Measurements from ENCODE around the gene ARMC6. TPM values are rescaled to one million over a fixed set of nuclear protein-coding genes. Genes with fewer than 3 reads are reported as not detected.
A peak's percentile ranks its signal among the peaks of the same experiment; 100 is the strongest.

Gene ARMC6
- total RNA-seq, 1 experiment from 2014 or later = 102 TPM

DNA sequence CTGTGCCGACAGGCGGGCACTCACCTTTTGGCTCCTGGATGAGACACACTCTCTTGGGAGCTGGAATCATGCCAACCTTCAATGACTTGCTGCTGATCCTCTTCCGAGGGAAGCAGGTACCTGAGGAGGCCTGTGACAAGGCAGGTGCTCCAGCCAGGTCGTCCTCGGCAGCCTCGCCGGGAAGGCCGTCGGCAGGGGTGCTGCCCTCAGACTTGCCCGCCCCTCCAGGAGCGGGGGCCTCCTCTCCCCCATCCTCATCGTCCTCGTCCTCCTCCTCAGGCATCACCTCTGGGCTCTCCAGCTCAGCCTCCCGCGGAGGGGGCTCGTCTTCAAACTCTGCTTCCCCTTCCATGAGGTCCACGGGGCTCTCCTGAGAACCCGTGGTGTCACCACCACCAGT is 29.3 kb upstream of the ARMC6 start:
- H3K4me1 ChIP-seq (ENCODE audit: insufficient read depth, low read length) = peaks cover 6% of the 10 kb centered on the region; the same call in 1 of the 2 replicates
- H3K27me3 ChIP-seq (ENCODE audit: low read length) = no peaks in the 10 kb centered on the region
- H3K9me2 ChIP-seq (replicated peaks; ENCODE audit: low read length) = no peaks in the 10 kb centered on the region
- intact Hi-C loops (cut with micrococcal nuclease) = no loop called here
- H3K9ac ChIP-seq (ENCODE audit: low read length) = no peak overlapping the region
- H3K36me3 ChIP-seq (ENCODE audit: low read depth, low read length) = peaks cover 50% of the 10 kb centered on the region
- H3F3A ChIP-seq (ENCODE audit: low read length, unreplicated experiment) = no peaks in the 10 kb centered on the region
- no peak overlapping the region for H3K4me3 ChIP-seq (ENCODE audit: low read length)
- no peak overlapping the region for H3K27ac ChIP-seq (ENCODE audit: low read length)
- no peak for DNase-seq
- CTCF ChIA-PET = interaction anchor here (0.7 kb wide), 1 partner anchor 25 kb away, joined by 4 read pairs; no protein-coding TSS in a partner anchor
- BruUV-seq (replicated peaks) = no TSS peak
- H2AFZ ChIP-seq (ENCODE audit: low read length) = no peak overlapping the region
- ATAC-seq = no peak
- no peak overlapping the region for H3K4me2 ChIP-seq (ENCODE audit: low read length)
- POLR2A ChIA-PET (ENCODE audit: unreplicated experiment) = no interaction called here
- TF ChIP-seq EZH2 (IDR thresholded peaks at IDR 0.05; ENCODE audit: low read length, unreplicated experiment) (no peak), EZH2phosphoT487 (IDR thresholded peaks at IDR 0.05; ENCODE audit: borderline replicate concordance, low read length) (no peak)
- TF ChIP-seq, protein P1, sequence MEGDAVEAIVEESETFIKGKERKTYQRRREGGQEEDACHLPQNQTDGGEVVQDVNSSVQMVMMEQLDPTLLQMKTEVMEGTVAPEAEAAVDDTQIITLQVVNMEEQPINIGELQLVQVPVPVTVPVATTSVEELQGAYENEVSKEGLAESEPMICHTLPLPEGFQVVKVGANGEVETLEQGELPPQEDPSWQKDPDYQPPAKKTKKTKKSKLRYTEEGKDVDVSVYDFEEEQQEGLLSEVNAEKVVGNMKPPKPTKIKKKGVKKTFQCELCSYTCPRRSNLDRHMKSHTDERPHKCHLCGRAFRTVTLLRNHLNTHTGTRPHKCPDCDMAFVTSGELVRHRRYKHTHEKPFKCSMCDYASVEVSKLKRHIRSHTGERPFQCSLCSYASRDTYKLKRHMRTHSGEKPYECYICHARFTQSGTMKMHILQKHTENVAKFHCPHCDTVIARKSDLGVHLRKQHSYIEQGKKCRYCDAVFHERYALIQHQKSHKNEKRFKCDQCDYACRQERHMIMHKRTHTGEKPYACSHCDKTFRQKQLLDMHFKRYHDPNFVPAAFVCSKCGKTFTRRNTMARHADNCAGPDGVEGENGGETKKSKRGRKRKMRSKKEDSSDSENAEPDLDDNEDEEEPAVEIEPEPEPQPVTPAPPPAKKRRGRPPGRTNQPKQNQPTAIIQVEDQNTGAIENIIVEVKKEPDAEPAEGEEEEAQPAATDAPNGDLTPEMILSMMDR (conservative IDR thresholded peaks at IDR 0.05; ENCODE audit: low read depth, low read length) = no peak
- no peaks in the 10 kb centered on the region for H3K9me3 ChIP-seq (ENCODE audit: low read length)
- H4K20me1 ChIP-seq (ENCODE audit: low read length) = no peaks in the 10 kb centered on the region
- no peaks in the 10 kb centered on the region for H3K79me2 ChIP-seq (ENCODE audit: low read length)

DNA sequence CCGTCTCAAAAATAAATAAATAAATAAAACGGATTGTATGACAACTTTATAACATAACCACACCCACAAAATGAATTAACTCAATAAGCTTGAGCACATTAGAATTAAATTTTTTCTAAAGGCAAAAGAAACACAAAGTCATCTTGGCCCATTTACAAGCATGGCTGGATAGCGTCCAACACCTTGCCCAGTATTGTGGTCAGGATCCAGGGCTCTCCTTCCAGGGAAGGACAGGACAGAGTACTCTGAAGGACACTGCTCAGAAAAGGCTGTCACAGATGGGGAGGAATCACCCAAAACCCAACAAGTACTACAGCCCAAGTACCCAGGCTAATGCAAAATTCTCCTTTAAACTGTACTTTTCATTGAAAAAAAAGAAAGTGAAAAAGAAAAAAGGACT is 27.2 kb upstream of the ARMC6 start:
- Histone ChIP-seq H3K4me1 (ENCODE audit: insufficient read depth, low read length) (no peaks in the 10 kb centered on the region), H3K36me3 (ENCODE audit: low read depth, low read length) (peaks cover 52% of the 10 kb centered on the region), H3K9ac (ENCODE audit: low read length) (no peak overlapping the region), H2AFZ (ENCODE audit: low read length) (no peak overlapping the region), H3K27me3 (ENCODE audit: low read length) (no peaks in the 10 kb centered on the region), H3K9me3 (ENCODE audit: low read length) (no peaks in the 10 kb centered on the region), H3K79me2 (ENCODE audit: low read length) (no peaks in the 10 kb centered on the region), H3F3A (ENCODE audit: low read length, unreplicated experiment) (no peaks in the 10 kb centered on the region), H3K27ac (ENCODE audit: low read length) (no peak overlapping the region), H3K9me2 (replicated peaks; ENCODE audit: low read length) (no peaks in the 10 kb centered on the region), H3K4me3 (ENCODE audit: low read length) (no peak overlapping the region), H4K20me1 (ENCODE audit: low read length) (no peaks in the 10 kb centered on the region), H3K4me2 (ENCODE audit: low read length) (no peak overlapping the region)
- ChIA-PET CTCF (no interaction called here), POLR2A (ENCODE audit: unreplicated experiment) (no interaction called here)
- BruUV-seq (replicated peaks) = no TSS peak
- ATAC-seq (no peak), DNase-seq (no peak)
- TF ChIP-seq, protein P1 (conservative IDR thresholded peaks at IDR 0.05; ENCODE audit: low read depth, low read length) = no peak
- TF ChIP-seq EZH2phosphoT487 (IDR thresholded peaks at IDR 0.05; ENCODE audit: borderline replicate concordance, low read length) = no peak
- no peak for TF ChIP-seq EZH2 (IDR thresholded peaks at IDR 0.05; ENCODE audit: low read length, unreplicated experiment)
- intact Hi-C loops (cut with micrococcal nuclease) = no loop called here

DNA sequence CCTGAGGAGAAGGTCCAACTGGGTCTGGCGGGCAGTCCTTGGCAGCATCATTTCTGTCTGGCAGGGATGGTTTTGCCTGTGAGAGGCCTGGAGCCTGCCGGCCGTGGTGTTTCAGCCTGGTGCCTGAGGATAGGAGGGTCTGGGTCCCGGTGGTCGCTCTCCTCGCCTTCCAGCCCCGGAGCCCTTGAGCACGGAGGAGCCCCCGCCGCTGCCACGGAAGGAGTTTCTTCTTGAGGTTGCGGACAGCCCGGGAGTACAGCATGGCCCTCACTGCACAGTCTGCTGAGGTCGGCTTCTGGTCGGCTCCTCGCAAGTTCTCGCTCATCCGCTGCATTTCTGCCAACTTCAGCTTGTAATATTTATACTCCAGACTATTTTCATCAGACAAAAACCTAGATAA is 23.5 kb upstream of the ARMC6 start:
- CTCF ChIA-PET = no interaction called here

More for the DNA sequence above, 23.5 kb upstream of the ARMC6 start:
- ATAC-seq (no peak), DNase-seq (no peak)
- Histone ChIP-seq H3K9me3 (ENCODE audit: low read length) (no peaks in the 10 kb centered on the region), H3K27me3 (ENCODE audit: low read length) (no peaks in the 10 kb centered on the region), H3K4me1 (ENCODE audit: insufficient read depth, low read length) (no peaks in the 10 kb centered on the region), H3K9me2 (replicated peaks; ENCODE audit: low read length) (no peaks in the 10 kb centered on the region), H2AFZ (ENCODE audit: low read length) (no peak overlapping the region), H3K79me2 (ENCODE audit: low read length) (no peaks in the 10 kb centered on the region), H3K4me2 (ENCODE audit: low read length) (no peak overlapping the region), H4K20me1 (ENCODE audit: low read length) (no peaks in the 10 kb centered on the region), H3K4me3 (ENCODE audit: low read length) (no peak overlapping the region), H3K27ac (ENCODE audit: low read length) (no peak overlapping the region), H3K9ac (ENCODE audit: low read length) (no peak overlapping the region), H3K36me3 (ENCODE audit: low read depth, low read length) (peaks cover 47% of the 10 kb centered on the region), H3F3A (ENCODE audit: low read length, unreplicated experiment) (no peaks in the 10 kb centered on the region)
- TF ChIP-seq EZH2 (IDR thresholded peaks at IDR 0.05; ENCODE audit: low read length, unreplicated experiment) (no peak), EZH2phosphoT487 (IDR thresholded peaks at IDR 0.05; ENCODE audit: borderline replicate concordance, low read length) (no peak)
- TF ChIP-seq, protein P1 (conservative IDR thresholded peaks at IDR 0.05; ENCODE audit: low read depth, low read length) = no peak
- BruUV-seq (replicated peaks) = TSS peak; percentile 36
- intact Hi-C loops (cut with micrococcal nuclease) = no loop called here
- POLR2A ChIA-PET (ENCODE audit: unreplicated experiment) = no interaction called here

Data from PC-3 (cell line).